GM12872 (cell line): ENCODE measurements around the gene SLC2A8.

ENCODE experiments used
- CTCF ChIP-seq: IDR thresholded peaks from 3 replicates; pipeline ENCODE4 v1.5.1; 2011; ENCODE audit warnings: low read depth, mild to moderate bottlenecking, low read length, moderate library complexity; ENCODE audit not compliant: insufficient read depth

The SLC2A8 gene

GRCh38 chr9:127418037-127418471 is 21.1 kb downstream of the SLC2A8 start:
- peak; percentile 59 for TF ChIP-seq CTCF

- TF ChIP-seq CTCF, result no peak
These were observed 22.4 kb downstream of the SLC2A8 start for GRCh38 chr9:127419348-127419747.

GRCh38 chr9:127421057-127421456 is 24.1 kb downstream of the SLC2A8 start:
- TF ChIP-seq CTCF, result no peak

GRCh38 chr9:127422133-127422782 is 25.3 kb downstream of the SLC2A8 start:
- no peak for TF ChIP-seq CTCF

- no peak for TF ChIP-seq CTCF
These were observed 25.8 kb downstream of the SLC2A8 start for GRCh38 chr9:127422787-127423186.

GRCh38 chr9:127423476-127423933 is 26.5 kb downstream of the SLC2A8 start:
- TF ChIP-seq CTCF, result no peak

- TF ChIP-seq CTCF, result no peak
These were observed 27.1 kb downstream of the SLC2A8 start, which contains the start of gene ZNF79 for GRCh38 chr9:127423934-127424675. TSS of gene ZNF79 (plus strand) at chr9:127424382. CDS start at chr9:127424788, 406 bp downstream.
